GM13976 (cell line): ENCODE results near the gene SLC2A13.

ENCODE experiments used
- DNase-seq: peaks from one replicate; pipeline ENCODE4 v3.0.0; 2012; ENCODE audit warnings: low spot score
- CTCF ChIP-seq: IDR thresholded peaks from 2 replicates; pipeline ENCODE4 v1.5.1; 2012; ENCODE audit warnings: borderline replicate concordance, mild to moderate bottlenecking; ENCODE audit not compliant: insufficient read depth; ENCODE audit errors: extremely low read depth, missing control alignments, control extremely low read depth
- in situ Hi-C: fragments of 300-500 bp; cut with MboI; formaldehyde crosslinking; loops from one replicate; pipeline ENCODE4 v1.12.0; 2022; ENCODE audit warnings: low sequenced_read_pairs, mixed read lengths, inconsistent platforms; ENCODE audit not compliant: unreplicated experiment

SLC2A13 gene

GRCh38 chr12:40001406-40001805, 104.5 kb downstream of the SLC2A13 start:
- DNase-seq: no peak
- no peak for TF ChIP-seq CTCF
- in situ Hi-C loops: no loop called here

- in situ Hi-C loops: no loop called here
- TF ChIP-seq CTCF: no peak
- DNase-seq: no peak
These were observed 105.0 kb downstream of the SLC2A13 start for GRCh38 chr12:40000884-40001283.

- in situ Hi-C loops: loop anchor here (10.0 to 25.0 kb wide), 2 partner anchors 228 to 681 kb away; no protein-coding TSS in a partner anchor
- TF ChIP-seq CTCF: no peak
- DNase-seq: no peak
These were observed 112.6 kb downstream of the SLC2A13 start for GRCh38 chr12:39993268-39993667.

GRCh38 chr12:39990122-39991101, 115.5 kb downstream of the SLC2A13 start:
- peak; percentile 36 for DNase-seq
- TF ChIP-seq CTCF: peak; percentile 73

GRCh38 chr12:39989501-39989900, 116.4 kb downstream of the SLC2A13 start:
- no peak for DNase-seq
- in situ Hi-C loops: loop anchor here (25.0 kb wide), 1 partner anchor 677 kb away; no protein-coding TSS in a partner anchor
- no peak for TF ChIP-seq CTCF

More at GRCh38 chr12:39990122-39991101, 115.5 kb downstream of the SLC2A13 start:
- in situ Hi-C loops: loop anchor here (10.0 to 25.0 kb wide), 2 partner anchors 226 to 678 kb away; no protein-coding TSS in a partner anchor

- TF ChIP-seq CTCF: no peak
- no peak for DNase-seq
- in situ Hi-C loops: loop anchor here (25.0 kb wide), 1 partner anchor 676 kb away; no protein-coding TSS in a partner anchor
These were observed 117.3 kb downstream of the SLC2A13 start for GRCh38 chr12:39988574-39988973.
